NCI-H748 (cell line): ENCODE results near the gene CCDC88C.

Experiments used
- DNase-seq: peaks from one replicate; lab custom pipeline; 2025; ENCODE audit not compliant: unreplicated experiment; lab: John Stamatoyannopoulos, UW

Gene CCDC88C

DNA sequence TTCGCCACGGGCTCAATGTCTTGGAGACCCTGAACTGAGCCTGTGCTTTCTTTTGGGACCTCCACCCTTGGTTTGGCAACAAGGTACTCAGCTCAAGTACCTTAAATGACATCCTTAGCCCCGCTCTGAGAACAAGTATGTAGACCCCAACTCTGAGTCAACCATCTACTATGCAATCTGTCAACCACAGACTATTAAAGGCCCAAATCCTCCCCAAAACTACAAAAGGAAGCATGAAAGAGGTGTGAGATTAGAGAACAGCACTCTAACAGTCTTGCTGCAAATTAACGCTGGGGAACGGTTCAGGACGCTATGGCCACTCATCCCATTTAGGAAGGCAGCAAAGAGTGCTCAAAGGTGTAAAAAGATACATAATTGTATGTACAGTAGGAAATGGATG lies 52.1 kb downstream of the CCDC88C start:
- DNase-seq = no peak

DNA sequence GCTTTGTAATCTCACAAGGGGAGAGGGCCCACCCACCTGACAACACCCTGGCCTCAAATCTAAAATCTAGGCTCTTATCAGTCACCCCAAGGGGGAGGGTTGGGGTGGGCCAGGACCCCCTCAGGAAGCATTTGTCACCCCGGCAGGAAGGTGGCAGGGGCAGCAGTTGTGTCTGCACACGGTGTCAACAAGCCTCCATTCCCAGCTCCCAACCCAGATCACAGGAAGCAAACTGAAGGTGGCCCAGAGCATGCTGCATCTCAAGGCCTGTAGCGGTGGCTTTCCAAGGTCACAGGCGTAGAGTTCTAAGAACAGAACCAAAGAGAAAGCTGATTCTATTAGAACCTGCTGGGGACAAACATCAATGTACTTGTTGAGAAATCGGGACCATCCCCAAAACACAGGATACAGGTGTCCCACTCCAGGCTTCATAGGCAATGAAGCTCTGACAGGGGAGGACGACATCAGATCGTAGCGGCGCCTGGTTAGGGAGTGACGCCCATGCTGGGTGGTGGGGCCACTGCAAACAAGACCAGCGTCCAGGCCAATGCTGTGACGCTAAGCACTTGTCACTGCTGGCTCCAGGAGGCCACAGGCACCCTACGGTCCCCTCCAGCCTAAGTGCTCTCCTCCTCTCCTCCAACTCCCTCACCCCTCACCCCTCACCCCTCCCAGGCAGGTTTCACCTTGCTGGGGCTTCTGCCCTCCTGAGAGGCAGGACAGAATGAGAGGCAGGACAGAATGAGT lies 52.9 kb downstream of the CCDC88C start:
- no peak for DNase-seq

DNA sequence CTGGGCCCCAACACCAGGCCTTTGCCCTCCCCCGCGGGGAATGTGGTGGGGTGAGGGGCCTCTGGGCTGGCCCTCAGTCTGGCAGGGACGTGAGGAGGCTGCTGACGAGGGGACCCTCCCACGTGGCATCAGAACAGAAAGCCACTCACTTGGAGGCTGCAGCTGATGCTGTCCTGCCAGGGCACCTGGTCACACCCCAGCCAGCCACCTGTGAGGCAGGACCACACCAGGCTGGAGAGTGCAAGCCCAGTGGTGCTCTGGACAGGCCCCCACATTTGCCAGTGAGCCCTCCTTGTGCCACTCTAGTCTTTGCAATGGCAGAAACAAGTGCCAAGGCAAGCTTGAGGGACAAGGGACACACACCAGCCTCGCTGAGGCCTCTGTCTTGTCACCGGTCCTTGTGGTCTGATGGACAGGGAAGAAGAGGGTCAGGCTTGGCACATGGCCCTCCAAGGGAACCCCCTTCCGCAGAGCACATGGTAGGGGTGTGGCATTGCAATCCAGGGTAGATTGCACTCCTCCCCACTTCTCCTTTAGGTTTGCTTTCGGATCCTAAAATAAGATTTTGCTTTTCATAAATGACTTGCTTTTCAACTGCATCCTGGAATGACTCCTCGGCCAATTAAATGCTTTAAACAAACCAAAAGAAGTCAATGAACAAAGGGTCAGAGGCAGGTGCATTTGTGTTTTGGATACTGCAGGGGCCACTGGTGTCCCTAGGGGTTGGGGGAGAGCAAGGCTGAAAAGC lies 53.7 kb downstream of the CCDC88C start:
- DNase-seq = peak; percentile 44

DNA sequence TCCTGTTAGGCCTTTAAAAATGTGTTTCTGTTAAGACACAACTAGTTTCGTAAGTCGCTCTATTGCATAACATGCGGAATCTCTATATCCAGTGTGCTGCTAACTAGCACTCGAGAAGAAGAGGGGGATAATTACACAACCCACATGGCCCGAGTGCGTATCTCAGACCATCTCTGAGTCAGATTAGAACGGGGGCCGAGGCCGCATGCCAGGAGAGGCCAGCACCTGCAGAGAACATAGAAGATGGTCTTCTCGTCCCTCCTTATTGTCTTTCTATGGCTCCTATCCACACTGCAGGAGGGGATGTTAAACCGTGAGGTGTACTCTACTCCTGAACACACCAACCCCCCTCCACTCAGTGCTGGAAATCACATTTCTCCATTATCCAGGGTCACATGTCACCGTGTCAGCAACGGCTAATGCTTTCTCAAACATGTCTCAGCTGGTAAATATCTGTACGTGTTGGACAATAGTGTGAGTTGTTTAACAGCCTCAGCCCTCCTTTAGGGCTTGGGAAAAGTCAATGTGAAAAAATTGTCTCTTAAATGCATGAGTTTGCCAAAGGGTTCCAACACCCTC lies 56.3 kb downstream of the CCDC88C start:
- DNase-seq = peak; percentile 96

DNA sequence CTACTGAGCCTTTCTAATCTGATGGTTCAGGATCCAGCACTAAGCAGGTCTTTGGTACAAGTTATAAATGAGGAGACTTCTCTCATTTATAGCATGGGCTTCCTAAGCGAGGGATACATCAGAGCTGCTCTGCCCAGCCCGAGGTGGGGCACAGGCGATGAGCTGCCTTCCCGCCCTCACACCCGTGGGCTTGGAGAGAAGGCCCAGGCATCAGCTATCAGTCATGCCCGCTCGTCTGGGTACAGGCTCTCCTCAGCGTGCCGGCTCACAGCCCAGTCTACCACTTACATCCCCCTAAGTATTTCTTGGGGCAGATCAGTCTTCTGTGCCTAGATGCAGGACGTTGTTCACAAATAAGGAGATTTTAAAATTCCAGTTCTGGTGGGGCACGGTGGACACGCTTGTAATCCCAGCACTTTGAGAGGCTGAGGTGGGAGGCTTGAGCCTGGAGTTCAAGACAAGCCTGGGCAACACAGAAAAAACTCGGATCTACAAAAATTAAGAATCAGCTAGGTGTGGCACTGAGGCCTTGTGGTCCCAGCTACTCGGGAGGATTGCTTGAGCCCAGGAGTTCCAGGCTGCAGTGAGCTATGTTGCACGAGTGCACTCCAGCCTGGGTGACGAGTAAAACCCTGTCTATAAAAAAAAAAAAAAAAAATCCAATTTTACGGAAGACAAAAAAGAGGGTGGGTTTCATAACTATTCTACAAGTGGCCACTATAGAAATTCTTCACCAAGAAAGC lies 57.0 kb downstream of the CCDC88C start:
- no peak for DNase-seq

DNA sequence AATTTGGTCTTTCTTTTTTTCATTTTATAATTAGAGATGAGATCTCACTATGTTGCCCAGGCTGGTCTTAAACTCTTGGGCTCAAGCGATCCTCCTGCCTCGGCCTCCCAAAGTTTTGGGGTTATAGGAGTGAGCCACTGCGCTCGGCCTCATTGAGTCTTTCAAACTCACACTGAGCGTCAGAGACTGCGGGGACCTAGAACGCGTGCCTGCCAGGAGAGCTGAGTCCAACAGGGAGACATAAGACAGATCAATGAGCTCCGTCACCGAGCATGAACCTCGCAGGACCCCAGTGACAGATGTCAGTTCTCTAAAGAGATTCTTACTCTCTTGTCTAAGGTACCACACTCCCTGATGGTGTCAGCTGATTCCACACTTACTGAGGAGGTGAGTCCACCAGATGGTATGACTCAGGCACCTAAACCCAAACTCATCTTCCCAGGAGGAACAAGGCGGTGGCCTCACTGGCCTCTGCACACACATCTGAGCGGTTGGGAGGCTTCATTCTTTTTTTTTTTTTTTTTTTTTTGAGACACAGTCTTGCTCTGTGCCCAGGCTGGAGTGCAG lies 58.9 kb downstream of the CCDC88C start:
- DNase-seq = no peak

DNA sequence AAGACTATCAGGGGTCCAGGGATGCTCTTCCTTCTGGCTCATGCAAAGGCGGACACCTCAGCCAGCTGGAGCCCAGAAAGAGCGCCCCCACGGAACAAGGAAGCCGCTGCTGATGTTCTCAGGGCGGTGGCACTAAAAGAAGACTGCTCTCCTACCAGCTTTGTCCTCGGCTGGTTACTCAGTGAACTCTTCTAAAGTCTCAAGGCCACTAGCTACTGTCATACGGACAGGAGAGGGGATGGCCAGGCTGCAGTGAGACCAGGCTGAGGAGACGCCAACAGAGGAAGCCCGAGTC lies 59.6 kb downstream of the CCDC88C start:
- no peak for DNase-seq

DNA sequence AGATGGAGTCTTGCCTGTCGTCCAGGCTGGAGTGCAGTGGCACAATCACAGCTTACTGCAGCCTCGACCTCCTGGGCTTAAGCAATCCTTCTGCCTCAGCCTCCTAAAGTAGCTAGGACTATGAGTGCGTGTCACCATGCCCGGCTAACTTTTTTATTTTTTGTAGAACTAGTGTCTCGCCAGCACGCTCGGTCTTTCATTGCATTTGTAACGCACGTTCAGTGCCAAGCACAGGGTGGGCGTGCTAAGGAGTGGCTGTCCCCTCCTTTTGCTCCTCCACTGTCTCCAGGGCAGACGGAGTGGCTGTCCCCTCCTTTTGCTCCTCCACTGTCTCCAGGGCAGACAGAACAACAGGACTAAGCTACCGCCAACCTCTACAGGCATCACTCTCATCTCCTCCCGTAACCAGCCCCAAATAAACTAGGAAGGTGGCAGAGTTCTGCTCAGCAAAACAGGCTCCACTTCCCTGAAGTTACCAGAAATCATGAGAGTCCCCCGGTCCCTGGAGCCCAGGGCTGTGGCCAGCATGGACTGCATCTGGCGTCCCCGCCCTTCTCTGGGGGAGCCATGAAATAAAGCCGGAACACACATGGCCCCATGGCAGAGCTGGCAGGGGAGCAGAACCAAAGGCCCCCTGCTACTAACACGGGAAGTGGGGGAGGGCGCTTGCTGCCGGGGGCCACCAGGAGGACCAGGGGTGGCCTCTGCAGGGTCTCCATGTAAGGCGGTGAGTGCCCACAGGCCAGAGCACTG lies 60.2 kb downstream of the CCDC88C start:
- no peak for DNase-seq

DNA sequence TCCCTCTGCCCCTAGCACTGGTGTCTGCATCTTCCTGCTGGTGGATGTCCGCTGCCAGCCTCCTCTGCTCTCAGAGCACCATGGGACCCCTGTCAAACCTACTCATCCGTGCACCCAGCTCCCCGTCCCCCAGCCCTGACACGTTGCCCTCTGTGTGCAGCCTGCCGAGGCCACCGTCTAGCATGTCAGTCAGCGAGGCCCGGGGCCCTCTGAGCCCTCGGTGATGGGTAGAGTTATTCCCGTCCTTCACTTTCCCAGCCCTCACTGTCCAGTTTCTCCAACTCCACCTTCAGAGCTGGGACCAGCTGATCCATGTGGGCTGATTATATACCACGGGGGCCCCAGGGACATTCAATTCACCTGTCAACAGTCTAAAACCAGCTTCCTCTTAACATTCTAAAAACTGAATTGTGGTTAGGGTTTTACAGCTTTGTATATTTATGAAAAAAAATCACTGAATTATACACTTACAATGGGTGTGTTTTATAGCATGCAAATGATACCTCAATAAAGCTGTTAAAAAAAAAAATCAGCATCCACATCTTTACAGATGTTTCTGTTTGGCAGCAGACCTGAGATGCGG lies 61.3 kb downstream of the CCDC88C start:
- DNase-seq = no peak

DNA sequence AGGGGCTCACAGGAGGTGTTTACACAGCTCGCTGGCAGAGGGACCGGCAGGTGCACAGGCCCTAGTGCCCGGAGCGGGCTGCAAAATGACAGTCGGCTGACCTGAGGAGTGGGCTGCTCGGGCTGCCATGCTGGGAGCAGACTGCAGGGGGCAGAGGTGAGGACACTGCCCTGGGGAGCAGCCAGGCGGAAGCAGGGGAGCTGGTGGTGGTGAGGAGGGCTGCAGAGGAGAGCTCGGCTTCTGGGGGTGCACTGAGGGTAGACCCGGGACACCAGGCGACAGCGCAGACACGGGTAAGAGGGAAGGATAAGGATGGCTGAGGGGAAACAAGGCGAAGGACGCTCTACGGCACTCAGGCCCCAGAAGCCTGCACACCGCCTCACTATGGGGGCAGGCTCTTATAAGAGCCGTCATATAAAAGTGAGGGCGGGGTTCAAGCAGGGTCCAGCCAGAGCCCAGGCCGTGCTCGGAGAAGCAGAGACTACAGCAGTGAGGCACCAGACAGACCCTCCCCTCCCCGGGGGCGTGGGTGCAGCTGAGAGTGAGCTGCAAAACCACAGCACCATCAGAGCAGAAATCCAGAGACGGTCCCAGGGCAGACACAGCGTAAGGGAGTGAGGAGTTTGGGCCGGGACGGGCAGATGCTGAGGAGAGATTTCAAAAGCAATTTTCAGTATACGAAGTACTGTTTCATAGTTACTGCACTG lies 62.5 kb downstream of the CCDC88C start:
- peak; percentile 98 for DNase-seq

DNA sequence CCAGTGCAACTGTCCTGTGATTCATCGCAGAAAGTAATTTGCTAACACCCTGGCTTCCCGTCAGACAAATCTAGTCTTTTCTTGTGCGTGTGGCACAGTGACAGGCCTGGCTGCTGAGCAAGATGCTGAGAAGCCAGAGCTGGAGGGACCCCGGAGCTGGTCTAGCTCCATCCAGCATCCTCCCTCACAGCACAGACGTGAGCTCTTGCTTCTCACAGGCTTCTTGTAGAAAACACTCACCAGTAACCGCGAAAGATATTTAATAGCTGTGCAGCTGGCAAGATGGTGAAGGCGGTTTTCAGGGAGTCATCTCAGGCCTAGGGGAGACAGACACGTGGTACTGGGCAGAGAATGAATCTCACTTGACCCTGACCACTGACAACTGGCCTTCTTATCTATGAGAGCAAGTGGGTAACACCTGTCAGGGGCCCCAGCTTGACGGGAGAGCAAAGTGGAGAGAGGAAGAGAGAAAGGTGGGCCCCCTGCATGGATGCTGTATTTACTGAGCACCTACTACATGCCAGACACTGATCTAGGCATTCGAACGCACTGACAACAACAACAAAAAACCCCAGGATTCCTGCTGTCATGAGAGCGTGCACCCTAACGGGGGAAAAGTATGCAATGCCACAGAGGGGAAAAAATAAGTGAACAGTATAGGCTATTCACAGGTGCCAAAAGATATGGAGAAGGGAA lies 63.3 kb downstream of the CCDC88C start:
- peak; percentile 85 for DNase-seq

DNA sequence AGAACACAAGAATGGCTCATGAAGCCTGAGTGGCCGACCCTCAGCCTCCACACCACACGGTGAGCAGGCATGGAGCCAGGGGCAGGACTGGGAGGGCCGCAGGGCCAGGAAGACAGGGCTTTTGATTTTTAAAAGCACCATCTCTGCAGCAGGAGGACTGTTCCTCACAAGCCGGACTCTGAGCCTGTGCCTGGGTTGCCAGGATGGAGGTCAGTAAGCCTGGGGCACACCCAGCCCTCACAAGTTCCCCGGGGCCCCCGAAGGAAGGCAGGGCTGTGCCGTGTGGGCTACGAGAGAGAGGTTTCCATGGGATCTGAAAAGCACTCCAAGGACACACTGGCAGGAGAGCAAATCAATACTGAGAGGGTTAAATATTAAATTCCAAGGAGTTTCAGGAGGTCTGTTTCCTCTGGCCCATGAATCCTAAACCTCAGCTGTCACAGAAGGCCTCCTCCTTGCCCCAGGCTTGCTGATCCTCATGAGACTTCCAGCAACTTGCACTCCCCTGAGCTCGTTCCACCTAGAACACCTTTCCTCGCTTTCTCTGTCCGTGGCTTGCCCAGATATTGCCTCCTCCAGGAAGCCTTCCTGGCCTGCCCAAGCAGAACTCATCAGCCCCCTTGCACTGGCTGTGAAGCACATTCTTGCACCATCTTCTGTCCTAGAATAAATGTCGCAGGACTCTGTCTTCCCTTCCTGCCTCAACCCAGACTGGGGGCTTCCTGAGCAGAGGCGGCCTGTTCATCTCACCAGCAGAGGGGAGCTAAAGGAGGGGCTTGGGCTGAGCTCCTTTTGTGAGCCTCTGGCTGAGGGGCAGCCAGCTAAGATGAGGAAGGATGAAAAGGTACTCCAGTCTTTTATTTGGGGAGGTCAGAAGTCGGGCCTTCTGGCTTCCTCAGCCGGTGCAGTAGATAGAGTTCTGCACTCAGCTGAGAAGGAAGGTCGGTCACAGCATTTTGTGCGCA lies 64.6 kb downstream of the CCDC88C start:
- DNase-seq = no peak

DNA sequence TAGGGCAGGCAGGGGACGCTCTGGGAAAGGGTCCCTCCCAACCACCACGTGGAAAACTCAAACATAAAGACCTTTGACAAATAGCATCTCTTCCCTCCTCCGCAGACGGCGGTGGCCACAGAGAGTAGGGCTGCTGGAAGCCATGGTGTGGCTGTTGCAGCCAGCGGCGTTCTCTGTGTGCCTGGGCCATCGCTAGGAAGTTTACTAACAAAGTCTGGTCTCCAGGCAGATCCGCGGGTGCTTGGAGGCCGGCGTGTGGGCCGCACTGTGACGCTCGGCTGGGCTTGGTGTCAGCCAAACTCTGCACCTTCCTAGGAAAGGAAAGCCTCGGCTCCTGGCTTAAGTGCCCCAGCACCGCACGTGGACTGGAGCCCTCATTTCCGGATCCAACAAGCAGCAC lies 65.6 kb downstream of the CCDC88C start:
- no peak for DNase-seq

DNA sequence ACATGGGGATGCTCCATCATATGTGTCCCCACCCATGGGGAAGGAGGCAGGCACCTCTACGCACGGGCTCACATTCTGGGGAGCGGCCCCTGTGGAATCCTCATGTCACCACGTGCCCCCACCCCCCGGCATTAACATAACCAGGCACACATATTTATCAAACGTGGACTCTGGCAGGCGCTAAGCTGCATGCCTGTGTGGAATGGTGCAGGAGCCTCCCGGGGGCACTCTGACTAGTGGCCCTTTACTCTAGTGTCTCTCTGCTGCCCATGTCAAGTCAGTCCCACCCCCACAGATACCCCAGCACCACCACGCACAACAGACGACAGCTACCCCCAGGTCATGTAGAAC lies 66.1 kb downstream of the CCDC88C start:
- DNase-seq = no peak

DNA sequence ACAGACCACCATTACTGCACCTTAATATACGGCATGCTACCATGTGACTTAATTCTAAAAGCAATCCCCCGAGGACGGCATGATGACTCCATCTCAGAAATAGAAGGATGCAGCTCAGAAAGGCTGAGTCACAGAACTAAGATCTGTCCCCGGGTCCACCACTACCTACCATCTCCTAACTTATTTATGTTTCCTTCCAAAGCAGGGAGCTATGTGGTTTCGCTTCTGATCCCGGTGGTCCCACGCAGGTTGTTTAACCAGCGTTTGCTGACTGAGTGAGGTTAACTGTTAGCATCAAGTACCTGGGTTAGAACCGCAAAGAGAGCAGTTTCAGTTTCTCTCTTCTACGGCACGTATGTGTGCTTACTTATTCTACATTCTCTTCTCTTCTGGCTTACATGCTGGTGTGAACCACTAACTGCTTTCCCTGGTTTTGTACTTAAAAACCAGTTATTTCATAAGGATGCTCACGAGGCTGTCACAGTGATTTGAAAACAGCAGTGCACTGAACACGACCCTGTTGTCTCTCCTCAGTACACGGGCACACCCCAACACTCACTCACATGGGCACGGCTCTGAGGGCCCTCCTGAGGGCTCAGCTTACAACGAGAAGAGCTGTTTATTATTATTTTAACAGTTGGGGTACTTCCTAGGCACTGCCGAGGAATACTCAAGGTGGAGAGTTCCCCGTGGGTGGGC lies 66.7 kb downstream of the CCDC88C start:
- no peak for DNase-seq

DNA sequence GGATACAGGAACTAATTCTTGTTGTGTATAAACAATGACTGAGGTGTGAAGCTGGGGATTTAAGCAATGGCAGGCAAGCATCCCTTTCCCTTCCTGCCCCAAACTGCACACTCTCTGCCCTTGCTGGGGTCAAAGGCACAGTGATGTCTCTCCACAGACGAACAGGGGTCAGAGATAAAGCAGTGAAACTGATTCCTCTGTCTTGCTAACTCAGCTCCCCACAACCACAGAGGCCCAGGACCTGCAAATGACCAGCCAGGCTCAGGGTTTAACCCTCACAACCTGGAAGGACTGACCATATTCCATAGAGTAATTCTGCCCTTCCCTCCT lies 67.2 kb downstream of the CCDC88C start:
- DNase-seq = no peak

DNA sequence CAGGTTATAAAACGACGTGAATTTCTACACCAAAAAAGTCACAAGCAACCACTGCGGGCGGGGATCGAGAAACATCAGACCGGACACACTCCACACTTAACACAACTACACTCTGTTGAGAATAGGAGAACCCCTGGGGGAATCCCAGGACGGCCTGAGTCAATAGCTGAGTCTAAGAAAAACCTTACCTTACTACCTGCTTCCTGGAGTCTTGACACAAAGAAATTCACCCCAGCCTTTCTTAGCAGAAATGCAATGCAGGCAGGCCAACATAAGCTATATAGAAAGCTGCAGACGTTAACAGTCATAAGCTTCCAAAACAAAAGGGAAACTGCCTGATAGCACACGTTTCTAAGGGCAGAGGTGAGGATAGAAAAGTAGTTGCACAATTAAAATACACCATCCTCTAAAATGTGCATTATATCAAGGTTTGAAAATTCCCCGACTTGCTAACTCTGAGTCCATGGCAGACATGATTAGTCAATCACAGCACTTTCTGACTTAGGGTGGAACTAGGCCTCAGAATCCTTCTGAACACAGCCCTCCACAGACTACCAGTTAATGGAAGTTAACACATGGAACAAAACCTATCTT lies 68.0 kb downstream of the CCDC88C start:
- no peak for DNase-seq
